ENCODE data around the gene PFKFB2.

PFKFB2 gene

GRCh38 chr1:207081088-207081487 lies 28.0 kb downstream of the PFKFB2 start:
- H3K9me2 ChIP-seq (replicated peaks; ENCODE audit: insufficient read depth, low read length), result no peaks in the 10 kb centered on the region
- H3K4me1 ChIP-seq (ENCODE audit: low read length), result peaks cover 3% of the 10 kb centered on the region; the same call in 1 of the 2 replicates

GRCh38 chr1:207081806-207082205 lies 28.7 kb downstream of the PFKFB2 start:
- Histone ChIP-seq H4K20me1 (ENCODE audit: insufficient read depth, low read length) (no peaks in the 10 kb centered on the region), H3K9ac (ENCODE audit: low read length) (no peak overlapping the region), H3K27me3 (replicated peaks; ENCODE audit: insufficient read depth, low read length) (no peaks in the 10 kb centered on the region), H3K79me2 (ENCODE audit: low read length) (no peaks in the 10 kb centered on the region), H2AFZ (ENCODE audit: low read length) (no peak overlapping the region), H3K9me2 (replicated peaks; ENCODE audit: insufficient read depth, low read length) (no peaks in the 10 kb centered on the region), H3K27ac (ENCODE audit: low read length) (no peak overlapping the region), H3K4me3 (ENCODE audit: low read length) (no peak overlapping the region), H3K4me1 (ENCODE audit: low read length) (peaks cover 3% of the 10 kb centered on the region; the same call in 1 of the 2 replicates), H3F3A (ENCODE audit: insufficient read depth, low read length) (no peaks in the 10 kb centered on the region), H3K4me2 (ENCODE audit: low read depth, low read length) (no peak overlapping the region), H3K36me3 (replicated peaks; ENCODE audit: insufficient read depth, low read length) (no peaks in the 10 kb centered on the region), H3K9me3 (replicated peaks; ENCODE audit: insufficient read depth, low read length) (no peaks in the 10 kb centered on the region)
- no peak for DNase-seq
- no peak for TF ChIP-seq EZH2phosphoT487 (IDR thresholded peaks at IDR 0.05; ENCODE audit: low read length)
- no peak for TF ChIP-seq EZH2 (optimal IDR thresholded peaks at IDR 0.05; ENCODE audit: low read depth, low read length)
- TF ChIP-seq CTCF (IDR thresholded peaks at IDR 0.05; ENCODE audit: low read length), result no peak

More at GRCh38 chr1:207081088-207081487, 28.0 kb downstream of the PFKFB2 start:
- Histone ChIP-seq H3K79me2 (ENCODE audit: low read length) (no peaks in the 10 kb centered on the region), H3K4me3 (ENCODE audit: low read length) (no peak overlapping the region), H4K20me1 (ENCODE audit: insufficient read depth, low read length) (no peaks in the 10 kb centered on the region), H2AFZ (ENCODE audit: low read length) (no peak overlapping the region), H3K27ac (ENCODE audit: low read length) (no peak overlapping the region), H3K36me3 (replicated peaks; ENCODE audit: insufficient read depth, low read length) (no peaks in the 10 kb centered on the region), H3K4me2 (ENCODE audit: low read depth, low read length) (no peak overlapping the region), H3K9me3 (replicated peaks; ENCODE audit: insufficient read depth, low read length) (no peaks in the 10 kb centered on the region), H3K9ac (ENCODE audit: low read length) (no peak overlapping the region), H3K27me3 (replicated peaks; ENCODE audit: insufficient read depth, low read length) (no peaks in the 10 kb centered on the region), H3F3A (ENCODE audit: insufficient read depth, low read length) (no peaks in the 10 kb centered on the region)
- TF ChIP-seq EZH2phosphoT487 (IDR thresholded peaks at IDR 0.05; ENCODE audit: low read length) (no peak), EZH2 (optimal IDR thresholded peaks at IDR 0.05; ENCODE audit: low read depth, low read length) (no peak), CTCF (IDR thresholded peaks at IDR 0.05; ENCODE audit: low read length) (no peak)
- no peak for DNase-seq

GRCh38 chr1:207084232-207084631 lies 31.2 kb downstream of the PFKFB2 start:
- TF ChIP-seq EZH2 (optimal IDR thresholded peaks at IDR 0.05; ENCODE audit: low read depth, low read length) (no peak), CTCF (IDR thresholded peaks at IDR 0.05; ENCODE audit: low read length) (no peak), EZH2phosphoT487 (IDR thresholded peaks at IDR 0.05; ENCODE audit: low read length) (no peak)
- peaks cover 3% of the 10 kb centered on the region; the same call in 1 of the 2 replicates for H3K4me1 ChIP-seq (ENCODE audit: low read length)

More at GRCh38 chr1:207084232-207084631, 31.2 kb downstream of the PFKFB2 start:
- H4K20me1 ChIP-seq (ENCODE audit: insufficient read depth, low read length), result no peaks in the 10 kb centered on the region
- no peaks in the 10 kb centered on the region for H3K9me2 ChIP-seq (replicated peaks; ENCODE audit: insufficient read depth, low read length)
- no peak overlapping the region for H3K4me2 ChIP-seq (ENCODE audit: low read depth, low read length)
- H3K27ac ChIP-seq (ENCODE audit: low read length), result no peak overlapping the region
- no peaks in the 10 kb centered on the region for H3K9me3 ChIP-seq (replicated peaks; ENCODE audit: insufficient read depth, low read length)
- H3F3A ChIP-seq (ENCODE audit: insufficient read depth, low read length), result no peaks in the 10 kb centered on the region
- no peaks in the 10 kb centered on the region for H3K79me2 ChIP-seq (ENCODE audit: low read length)
- no peak overlapping the region for H3K9ac ChIP-seq (ENCODE audit: low read length)
- H3K27me3 ChIP-seq (replicated peaks; ENCODE audit: insufficient read depth, low read length), result no peaks in the 10 kb centered on the region
- no peaks in the 10 kb centered on the region for H3K36me3 ChIP-seq (replicated peaks; ENCODE audit: insufficient read depth, low read length)
- no peak overlapping the region for H2AFZ ChIP-seq (ENCODE audit: low read length)
- DNase-seq, result no peak
- no peak overlapping the region for H3K4me3 ChIP-seq (ENCODE audit: low read length)
